ENCODE measurements around the gene COX6A2.

Gene COX6A2

DNA sequence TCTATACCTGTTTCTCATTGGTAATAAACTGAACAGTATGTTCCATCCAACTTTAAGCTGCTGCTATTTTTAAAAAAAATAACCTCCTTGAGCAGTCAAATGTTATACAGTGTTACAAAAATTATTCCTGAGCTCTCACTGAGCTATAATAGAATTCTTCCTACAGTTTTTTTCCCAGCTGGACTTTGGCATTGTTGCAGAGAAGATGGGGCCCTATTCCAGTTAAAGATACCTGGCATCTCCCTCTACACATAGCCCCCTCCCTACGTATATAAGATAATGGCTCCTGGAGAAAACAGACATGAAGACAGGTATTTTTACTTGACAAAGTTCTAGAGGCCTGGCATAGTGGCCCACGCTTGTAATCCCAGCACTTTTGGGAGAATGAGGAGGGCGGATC lies 1.6 kb upstream of the COX6A2 start:
- Histone ChIP-seq H3K4me1 (ENCODE audit: low read depth, poor library complexity, severe bottlenecking) (peaks cover 13% of the 10 kb centered on the region), H3K27ac (no peak overlapping the region), H2AFZ (ENCODE audit: low read depth) (no peak overlapping the region), H3K9ac (no peak overlapping the region), H3K36me3 (ENCODE audit: insufficient read depth) (no peaks in the 10 kb centered on the region), H3K79me2 (ENCODE audit: insufficient read depth, low read depth) (no peaks in the 10 kb centered on the region), H4K20me1 (ENCODE audit: insufficient read depth) (no peaks in the 10 kb centered on the region), H3K4me2 (no peak overlapping the region), H3K27me3 (ENCODE audit: insufficient read depth, low read depth) (no peaks in the 10 kb centered on the region), H3K4me3 (IDR thresholded peaks at IDR 0.05; ENCODE audit: insufficient read depth, low read depth, low read length) (no peak overlapping the region)
- TF ChIP-seq, protein P1, sequence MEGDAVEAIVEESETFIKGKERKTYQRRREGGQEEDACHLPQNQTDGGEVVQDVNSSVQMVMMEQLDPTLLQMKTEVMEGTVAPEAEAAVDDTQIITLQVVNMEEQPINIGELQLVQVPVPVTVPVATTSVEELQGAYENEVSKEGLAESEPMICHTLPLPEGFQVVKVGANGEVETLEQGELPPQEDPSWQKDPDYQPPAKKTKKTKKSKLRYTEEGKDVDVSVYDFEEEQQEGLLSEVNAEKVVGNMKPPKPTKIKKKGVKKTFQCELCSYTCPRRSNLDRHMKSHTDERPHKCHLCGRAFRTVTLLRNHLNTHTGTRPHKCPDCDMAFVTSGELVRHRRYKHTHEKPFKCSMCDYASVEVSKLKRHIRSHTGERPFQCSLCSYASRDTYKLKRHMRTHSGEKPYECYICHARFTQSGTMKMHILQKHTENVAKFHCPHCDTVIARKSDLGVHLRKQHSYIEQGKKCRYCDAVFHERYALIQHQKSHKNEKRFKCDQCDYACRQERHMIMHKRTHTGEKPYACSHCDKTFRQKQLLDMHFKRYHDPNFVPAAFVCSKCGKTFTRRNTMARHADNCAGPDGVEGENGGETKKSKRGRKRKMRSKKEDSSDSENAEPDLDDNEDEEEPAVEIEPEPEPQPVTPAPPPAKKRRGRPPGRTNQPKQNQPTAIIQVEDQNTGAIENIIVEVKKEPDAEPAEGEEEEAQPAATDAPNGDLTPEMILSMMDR (conservative IDR thresholded peaks at IDR 0.05; ENCODE audit: low read depth, low read length): no peak

DNA sequence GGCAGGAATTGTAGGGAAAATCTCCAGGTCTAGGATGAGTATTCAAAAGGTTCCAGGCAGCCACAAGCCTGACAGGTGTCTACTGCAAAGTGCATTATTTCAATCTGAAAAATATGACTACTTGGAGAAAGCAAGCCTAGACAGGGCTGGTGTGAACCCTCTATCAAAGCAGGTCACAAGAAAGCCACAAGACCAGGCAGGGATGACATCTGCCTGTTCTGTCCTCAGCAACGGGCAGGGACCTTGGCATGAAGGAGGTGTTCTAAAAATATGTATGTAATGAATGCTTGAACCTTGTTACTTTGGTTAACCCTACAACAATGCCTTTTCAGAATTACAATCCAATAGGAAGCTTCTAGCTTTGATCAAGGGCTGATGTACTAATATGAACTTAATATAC lies 1.2 kb upstream of the COX6A2 start:
- Histone ChIP-seq H3K4me2 (no peak overlapping the region), H4K20me1 (ENCODE audit: insufficient read depth) (no peaks in the 10 kb centered on the region), H3K4me1 (ENCODE audit: low read depth, poor library complexity, severe bottlenecking) (peaks cover 13% of the 10 kb centered on the region), H2AFZ (ENCODE audit: low read depth) (no peak overlapping the region), H3K36me3 (ENCODE audit: insufficient read depth) (no peaks in the 10 kb centered on the region), H3K27me3 (ENCODE audit: insufficient read depth, low read depth) (no peaks in the 10 kb centered on the region), H3K27ac (no peak overlapping the region), H3K9ac (no peak overlapping the region), H3K79me2 (ENCODE audit: insufficient read depth, low read depth) (no peaks in the 10 kb centered on the region), H3K4me3 (IDR thresholded peaks at IDR 0.05; ENCODE audit: insufficient read depth, low read depth, low read length) (no peak overlapping the region)
- TF ChIP-seq, protein P1 (conservative IDR thresholded peaks at IDR 0.05; ENCODE audit: low read depth, low read length): no peak

DNA sequence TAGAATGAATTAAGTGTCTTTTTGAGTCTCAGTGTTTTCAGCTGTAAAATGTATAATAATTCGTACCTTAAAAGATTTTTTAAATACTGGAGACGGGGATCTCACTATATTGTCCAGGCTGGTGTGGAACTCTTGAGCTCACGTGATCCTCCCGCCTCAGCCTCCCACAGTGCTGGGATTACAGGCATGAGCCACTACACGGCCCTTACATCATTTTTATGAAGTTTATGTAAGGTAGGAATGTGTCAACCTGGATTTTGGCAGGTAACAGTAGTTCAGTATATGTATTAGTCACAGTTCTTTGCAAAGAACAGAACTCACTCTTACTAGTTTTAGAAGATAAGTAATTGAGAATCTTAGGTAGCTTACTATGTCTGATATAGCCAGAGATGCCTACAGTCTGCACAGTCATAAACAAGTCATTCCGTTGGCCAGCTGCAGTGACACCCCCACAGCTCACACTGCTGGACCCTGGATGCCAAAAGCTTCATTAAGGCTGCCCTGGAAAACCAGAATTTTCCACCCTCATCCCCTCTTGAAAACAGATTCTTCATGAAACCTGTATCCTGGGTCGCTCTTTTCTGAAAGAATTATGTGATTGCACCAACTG lies 583 bp upstream of the COX6A2 start:
- no peaks in the 10 kb centered on the region for H3K27me3 ChIP-seq (ENCODE audit: insufficient read depth, low read depth)
- no peak overlapping the region for H3K9ac ChIP-seq
- no peak overlapping the region for H3K4me3 ChIP-seq (IDR thresholded peaks at IDR 0.05; ENCODE audit: insufficient read depth, low read depth, low read length)
- TF ChIP-seq, protein P1 (conservative IDR thresholded peaks at IDR 0.05; ENCODE audit: low read depth, low read length): no peak
- no peaks in the 10 kb centered on the region for H4K20me1 ChIP-seq (ENCODE audit: insufficient read depth)
- no peaks in the 10 kb centered on the region for H3K79me2 ChIP-seq (ENCODE audit: insufficient read depth, low read depth)
- no peak overlapping the region for H3K27ac ChIP-seq
- peaks cover 13% of the 10 kb centered on the region for H3K4me1 ChIP-seq (ENCODE audit: low read depth, poor library complexity, severe bottlenecking)
- no peak overlapping the region for H2AFZ ChIP-seq (ENCODE audit: low read depth)
- H3K36me3 ChIP-seq (ENCODE audit: insufficient read depth): no peaks in the 10 kb centered on the region
- no peak overlapping the region for H3K4me2 ChIP-seq

DNA sequence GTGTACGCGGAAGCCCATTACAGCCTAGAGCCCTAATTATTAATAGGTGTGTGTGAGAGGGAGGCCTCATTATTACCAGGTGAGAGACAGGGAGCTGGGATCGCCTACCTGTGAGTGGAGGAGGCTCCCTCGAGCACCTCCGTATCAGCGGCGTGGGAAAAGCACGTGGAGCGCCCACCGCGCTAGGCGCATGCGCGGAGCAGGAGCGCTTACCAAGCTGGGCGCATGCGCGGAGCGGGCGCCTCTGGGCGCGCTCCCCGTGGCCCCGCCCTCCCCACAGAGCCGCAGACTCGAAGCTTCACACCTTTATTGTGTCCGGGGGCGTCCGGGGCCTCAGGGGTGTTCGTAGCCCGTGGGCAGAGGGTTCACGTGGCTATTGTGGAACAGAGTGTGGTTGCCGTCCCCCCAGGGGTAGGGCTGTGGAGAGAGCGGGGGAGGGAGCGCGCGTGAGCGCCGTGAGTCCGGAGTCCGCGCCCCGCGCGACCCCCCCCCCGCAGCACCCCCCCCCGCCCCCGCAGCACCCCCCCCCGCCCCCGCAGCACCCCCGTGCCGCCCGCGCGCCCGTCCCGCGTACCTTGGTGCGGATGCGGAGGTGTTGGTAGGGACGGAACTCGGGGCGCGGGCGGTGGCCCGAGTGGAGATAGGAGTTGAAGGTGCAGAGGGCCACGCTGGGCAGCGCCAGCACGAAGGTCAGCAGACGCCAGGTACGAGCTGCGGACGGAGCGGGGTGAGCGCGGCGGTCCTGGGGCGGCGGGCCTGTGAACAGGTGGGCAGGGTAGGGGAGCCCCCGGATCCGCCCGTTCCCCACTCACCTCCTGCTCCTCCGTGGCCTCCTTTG lies 500 bp downstream of the COX6A2 start:
- TF ChIP-seq, protein P1 (conservative IDR thresholded peaks at IDR 0.05; ENCODE audit: low read depth, low read length): no peak
- peaks cover 13% of the 10 kb centered on the region for H3K4me1 ChIP-seq (ENCODE audit: low read depth, poor library complexity, severe bottlenecking)
- H3K79me2 ChIP-seq (ENCODE audit: insufficient read depth, low read depth): no peaks in the 10 kb centered on the region
- H2AFZ ChIP-seq (ENCODE audit: low read depth): no peak overlapping the region
- no peak overlapping the region for H3K27ac ChIP-seq
- no peak overlapping the region for H3K4me3 ChIP-seq (IDR thresholded peaks at IDR 0.05; ENCODE audit: insufficient read depth, low read depth, low read length)
- H3K9ac ChIP-seq: no peak overlapping the region
- no peaks in the 10 kb centered on the region for H3K36me3 ChIP-seq (ENCODE audit: insufficient read depth)
- H3K4me2 ChIP-seq: no peak overlapping the region
- H4K20me1 ChIP-seq (ENCODE audit: insufficient read depth): no peaks in the 10 kb centered on the region
- H3K27me3 ChIP-seq (ENCODE audit: insufficient read depth, low read depth): no peaks in the 10 kb centered on the region
